DMS79 treated with DMSO at 0.1 percent for 48 hours (cell line): ENCODE measurements around the gene ASB10.

Experiments used
- DNase-seq: peaks from one replicate; lab custom pipeline; 2025; lab: John Stamatoyannopoulos, UW

ASB10 gene

GRCh38 chr7:151187409-151188251 lies 580 bp upstream of the ASB10 start:
- DNase-seq = no peak

DNA sequence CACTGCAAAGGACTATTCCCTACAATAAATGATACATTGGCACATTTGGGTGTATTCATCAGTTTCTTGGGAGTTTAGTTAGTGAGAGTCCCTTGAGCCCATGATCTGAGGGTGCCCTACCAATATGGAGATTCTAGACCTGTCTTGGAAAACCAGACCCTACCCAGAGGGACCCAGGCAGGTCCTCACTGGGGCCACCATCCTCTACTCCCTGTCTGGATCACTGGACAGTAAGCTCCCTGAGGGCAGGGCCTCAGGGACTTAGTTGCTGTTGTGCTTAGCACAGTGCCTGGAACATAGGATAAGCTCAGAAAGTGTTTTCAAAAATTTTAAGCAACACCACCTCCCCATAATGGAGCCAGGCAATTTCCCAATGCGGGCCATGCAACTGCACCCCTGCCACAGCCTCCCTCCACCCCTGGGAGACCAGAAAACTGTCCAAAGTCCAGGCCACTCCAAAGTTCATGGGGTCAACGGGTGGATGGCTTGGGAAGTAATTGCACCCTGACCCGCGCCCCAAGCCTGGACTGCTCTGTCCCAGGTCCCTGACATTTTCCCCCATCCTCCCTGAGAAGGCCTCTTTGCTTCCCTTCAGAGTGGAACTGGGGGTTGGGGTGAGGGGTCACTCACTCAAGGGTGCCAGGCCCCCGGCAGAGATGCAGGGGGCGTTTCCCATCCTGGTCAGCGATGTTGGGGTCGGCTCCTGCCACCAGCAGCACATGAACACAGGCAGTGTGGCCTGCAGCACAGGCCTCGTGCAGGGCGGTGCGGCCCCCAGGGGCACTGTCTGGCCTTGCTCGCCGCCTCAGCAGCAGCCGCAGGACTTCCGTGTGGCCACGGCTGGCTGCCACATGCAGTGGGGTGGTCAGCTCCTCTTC lies 1.0 kb downstream of the ASB10 start:
- DNase-seq = no peak

GRCh38 chr7:151181011-151181431 lies 6.0 kb downstream of the ASB10 start:
- no peak for DNase-seq

DNA sequence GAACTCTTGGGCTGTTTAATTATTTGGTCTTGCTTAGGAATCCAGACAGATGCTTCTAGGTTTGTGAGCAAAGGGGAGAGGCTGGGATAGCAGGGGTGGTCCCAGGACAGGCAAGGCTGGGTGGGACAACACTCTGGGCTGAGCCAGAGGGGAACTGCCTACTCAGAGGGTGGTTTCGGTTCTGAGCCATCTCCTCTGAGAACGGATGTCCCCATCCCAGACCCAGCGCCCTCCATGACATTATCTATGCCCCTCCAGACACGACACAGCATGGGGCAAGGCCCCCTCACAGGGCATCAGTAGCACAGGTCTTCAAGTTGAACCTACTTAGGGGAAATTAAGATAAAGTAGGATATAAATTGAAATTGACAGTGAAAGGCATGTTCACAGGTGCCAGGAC lies 7.1 kb downstream of the ASB10 start:
- DNase-seq = no peak

DNA sequence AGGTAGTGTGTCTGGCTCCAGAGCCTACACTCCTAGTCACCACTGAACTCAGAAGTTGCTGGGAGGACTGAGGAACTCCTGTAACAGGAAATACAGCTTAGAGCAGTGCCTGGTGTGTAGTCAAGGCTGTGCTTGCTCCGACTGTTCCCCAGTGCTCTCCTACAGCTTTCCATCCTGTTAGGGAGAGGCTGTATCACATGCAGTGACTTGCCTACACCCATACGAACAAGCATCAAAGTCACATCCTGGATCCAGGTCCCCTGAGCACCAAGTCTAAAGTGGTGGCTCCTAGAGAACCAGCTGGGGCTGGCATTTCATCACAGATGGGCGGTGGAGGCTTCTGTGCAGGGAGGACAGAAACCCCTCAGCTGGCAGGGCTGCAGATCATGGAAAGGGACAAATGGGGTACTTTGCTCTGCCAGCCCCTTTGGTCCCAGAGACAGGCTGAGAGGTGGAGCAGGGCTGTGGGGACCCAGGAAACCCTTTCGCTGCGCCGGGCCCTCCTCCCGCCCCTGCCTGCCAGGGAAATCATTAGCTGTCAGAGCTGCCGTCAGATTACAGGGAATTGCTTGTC lies 7.7 kb downstream of the ASB10 start:
- no peak for DNase-seq

DNA sequence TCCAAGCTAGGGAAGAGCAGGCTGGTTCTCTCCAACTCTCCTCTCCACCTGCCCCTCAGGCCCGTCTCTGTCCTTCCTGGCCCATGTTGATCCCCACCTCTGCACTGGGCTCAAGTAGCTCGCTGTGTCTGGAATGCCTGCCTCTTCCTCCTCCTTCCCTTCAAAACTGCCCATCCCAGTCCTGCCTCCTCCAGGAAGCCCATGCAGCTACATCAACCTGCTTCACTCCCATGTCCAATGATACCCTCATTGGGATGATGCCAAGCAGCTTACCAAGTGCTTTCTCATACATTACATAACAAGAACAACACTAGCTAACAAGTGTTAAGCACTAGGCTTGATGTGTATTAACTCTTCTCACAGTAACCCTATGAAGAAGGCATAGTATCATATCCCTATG lies 8.2 kb downstream of the ASB10 start:
- no peak for DNase-seq

GRCh38 chr7:151178236-151178635 lies 8.8 kb downstream of the ASB10 start:
- no peak for DNase-seq

- DNase-seq = no peak
Observed at GRCh38 chr7:151177310-151177709, 9.7 kb downstream of the ASB10 start.

- no peak for DNase-seq
Observed at GRCh38 chr7:151176401-151176800, 10.6 kb downstream of the ASB10 start.

GRCh38 chr7:151175793-151176311 lies 11.2 kb downstream of the ASB10 start:
- no peak for DNase-seq

DNA sequence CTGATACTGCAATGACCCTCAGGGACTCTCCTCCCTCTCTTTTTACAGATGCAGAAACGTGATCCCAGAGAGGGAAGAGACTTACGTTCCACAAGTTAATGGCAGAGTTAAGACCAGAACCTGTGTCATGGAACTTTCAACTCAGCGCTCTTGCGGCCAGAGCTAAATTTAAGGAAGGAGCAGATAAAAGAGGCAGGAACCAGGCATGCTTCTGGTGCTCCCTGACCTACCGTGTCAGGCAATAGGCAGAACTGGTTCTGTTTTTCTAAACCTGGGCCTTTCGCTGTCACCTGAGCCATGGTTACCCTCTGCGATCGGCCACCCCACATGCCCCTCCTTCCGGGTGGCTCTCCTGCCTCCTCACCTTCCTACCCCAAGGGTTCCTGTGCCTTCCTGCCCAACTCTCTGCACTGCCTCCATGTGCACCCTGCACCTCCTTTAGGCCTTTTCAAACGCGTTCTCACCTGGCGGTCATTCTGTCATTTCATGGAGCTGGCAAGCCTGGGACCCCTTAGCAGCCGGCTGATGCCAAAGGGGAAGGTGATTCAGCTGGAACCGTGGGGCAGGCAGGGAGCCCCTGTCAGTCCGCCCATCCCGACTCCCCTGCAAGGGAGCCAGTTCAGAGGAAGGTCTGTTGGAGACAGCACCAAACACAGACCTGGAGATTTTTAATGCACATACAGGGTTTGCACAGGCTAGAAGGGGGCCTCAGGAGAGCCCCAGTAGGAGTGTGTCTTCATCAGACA lies 11.8 kb downstream of the ASB10 start:
- no peak for DNase-seq

- DNase-seq = no peak
Observed at GRCh38 chr7:151174246-151175046, 12.6 kb downstream of the ASB10 start.

- no peak for DNase-seq
Observed at GRCh38 chr7:151173386-151174245, 13.4 kb downstream of the ASB10 start.

- peak; percentile 24 for DNase-seq
Observed at GRCh38 chr7:151172273-151173141, 14.5 kb downstream of the ASB10 start.

DNA sequence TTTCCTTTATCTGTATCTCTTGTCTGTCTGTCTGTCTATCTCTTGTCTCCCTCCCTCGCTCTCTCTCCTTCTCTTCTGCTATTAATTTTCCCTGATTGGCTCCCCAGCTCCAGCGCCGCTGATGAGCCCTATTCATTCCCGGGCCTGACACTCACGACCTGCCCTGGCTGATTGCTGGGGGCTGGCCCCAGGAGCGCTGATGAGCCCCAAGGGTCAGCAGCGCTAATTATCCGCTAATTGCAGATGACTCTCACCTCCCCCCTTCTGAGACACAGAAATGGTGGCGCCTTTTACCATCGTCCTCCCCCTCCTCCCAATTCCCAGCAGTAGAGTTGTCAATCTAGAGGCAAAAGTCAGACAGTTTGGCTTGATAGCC lies 18.3 kb downstream of the ASB10 start:
- no peak for DNase-seq

DNA sequence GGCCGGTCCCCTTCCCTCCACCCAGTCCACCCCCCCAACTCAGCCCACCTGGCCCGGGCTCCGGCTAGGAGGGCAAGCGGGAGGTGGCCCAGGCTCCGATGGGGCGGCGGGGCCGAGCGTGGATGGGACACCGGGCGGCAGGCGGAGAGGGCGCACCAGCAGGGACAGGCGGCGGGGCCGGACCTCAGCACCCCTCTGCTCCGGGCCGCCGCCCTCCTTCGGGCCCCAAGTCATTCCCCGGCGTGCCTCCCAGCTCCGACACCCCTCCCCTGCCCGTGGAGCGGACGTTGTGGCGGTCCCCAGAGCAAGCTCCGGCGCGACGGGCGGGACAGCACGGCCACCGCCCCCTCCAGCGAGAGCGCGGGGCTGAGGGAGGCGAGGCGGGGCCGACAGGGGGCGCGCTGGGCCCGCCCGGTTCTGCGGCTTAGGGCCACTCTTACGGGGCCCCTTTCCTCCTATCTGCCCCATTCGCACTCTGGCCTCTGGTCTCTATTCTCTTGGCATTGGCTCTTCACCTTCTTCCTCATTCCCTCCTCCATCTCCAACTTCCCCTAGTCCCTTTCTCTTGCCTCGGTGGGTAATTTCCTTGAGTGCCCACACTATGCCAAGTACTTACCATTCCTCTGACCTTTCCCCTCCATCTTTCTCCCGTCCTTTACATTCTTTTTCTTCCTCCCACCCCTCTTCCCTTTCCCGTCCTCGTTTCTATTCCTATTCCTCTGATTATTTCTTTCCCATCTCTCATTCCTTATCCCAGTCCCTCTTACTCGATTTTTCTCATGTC lies 18.9 kb downstream of the ASB10 start:
- DNase-seq = no peak

DNA sequence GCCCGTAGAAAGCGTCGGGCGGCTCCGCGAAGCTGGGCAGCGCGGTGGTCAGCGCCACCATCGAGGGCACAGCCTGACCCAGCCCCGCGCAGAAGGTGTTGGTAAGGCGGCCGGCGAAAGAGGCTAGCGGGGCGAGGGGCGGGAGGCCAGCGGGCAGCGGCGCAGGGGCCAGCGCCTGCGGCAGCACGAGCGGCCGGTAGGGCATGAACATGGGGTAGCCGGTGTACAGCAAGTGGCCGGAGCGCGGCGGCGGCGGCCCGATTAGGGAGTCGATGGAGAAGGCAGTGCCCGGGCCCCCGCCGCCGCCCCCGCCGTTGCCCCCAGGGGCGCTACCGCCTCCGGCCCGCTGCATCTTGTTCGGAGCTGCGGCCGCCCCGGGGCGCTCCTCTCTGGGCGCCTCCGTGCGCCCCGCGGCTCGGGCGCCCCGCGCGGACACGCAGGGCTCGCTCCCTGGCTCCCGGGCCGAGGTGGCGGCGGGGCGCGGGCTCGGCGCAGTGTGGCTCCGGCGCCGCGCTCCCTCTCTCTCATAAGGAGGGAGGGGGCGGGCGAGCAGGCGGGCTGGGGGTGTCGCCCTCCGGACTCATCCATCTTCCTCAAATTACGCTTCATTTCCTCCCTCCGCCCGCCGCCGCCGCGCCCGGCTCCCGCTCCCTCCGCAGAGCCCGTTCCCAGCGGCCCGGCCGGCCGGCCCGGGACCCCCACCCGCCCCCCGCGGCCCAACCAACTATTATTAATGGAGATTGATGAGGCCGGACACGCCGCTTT lies 19.7 kb downstream of the ASB10 start, which contains the start of gene GBX1:
Gene GBX1 (minus strand): TSS at position 498 of the 765 bp plus-strand sequence. CDS start 146 bp downstream, at position 352.
- no peak for DNase-seq
